ENCODE data around the gene CRADD. TPM values are rescaled to one million over a fixed set of nuclear protein-coding genes. Genes with fewer than 3 reads are reported as not detected.
"Not testable (repeated sequence)": the region's sequence is repeated elsewhere in the genome, so short reads cannot be mapped to it uniquely, and the experiment has no call there.

Gene CRADD
- total RNA-seq, 1 donor from 2014 or later: 17.1 TPM

GRCh38 chr12:93924367-93924766, 247.2 kb downstream of the CRADD start:
- Histone ChIP-seq H3K4me3 (no peak overlapping the region), H3K27ac (no peak overlapping the region), H3K36me3 (no peaks in the 10 kb centered on the region), H3K27me3 (no peaks in the 10 kb centered on the region), H3K4me1 (no peaks in the 10 kb centered on the region), H3K9me3 (no peaks in the 10 kb centered on the region)
- TF ChIP-seq CTCF (IDR thresholded peaks at IDR 0.05): no peak
- intact Hi-C loops (cut with DNase I): no loop called here
- DNase-seq: no peak
- ATAC-seq: no peak

- DNase-seq: no peak
- H3K4me3 ChIP-seq: no peak overlapping the region
- H3K36me3 ChIP-seq: no peaks in the 10 kb centered on the region
- no peaks in the 10 kb centered on the region for H3K9me3 ChIP-seq
- intact Hi-C loops (cut with DNase I): no loop called here
- no peak for ATAC-seq
- H3K4me1 ChIP-seq: no peaks in the 10 kb centered on the region
- no peaks in the 10 kb centered on the region for H3K27me3 ChIP-seq
- H3K27ac ChIP-seq: no peak overlapping the region
- no peak for TF ChIP-seq CTCF (IDR thresholded peaks at IDR 0.05)
Observed at GRCh38 chr12:93925585-93926205, 248.5 kb downstream of the CRADD start.

DNA sequence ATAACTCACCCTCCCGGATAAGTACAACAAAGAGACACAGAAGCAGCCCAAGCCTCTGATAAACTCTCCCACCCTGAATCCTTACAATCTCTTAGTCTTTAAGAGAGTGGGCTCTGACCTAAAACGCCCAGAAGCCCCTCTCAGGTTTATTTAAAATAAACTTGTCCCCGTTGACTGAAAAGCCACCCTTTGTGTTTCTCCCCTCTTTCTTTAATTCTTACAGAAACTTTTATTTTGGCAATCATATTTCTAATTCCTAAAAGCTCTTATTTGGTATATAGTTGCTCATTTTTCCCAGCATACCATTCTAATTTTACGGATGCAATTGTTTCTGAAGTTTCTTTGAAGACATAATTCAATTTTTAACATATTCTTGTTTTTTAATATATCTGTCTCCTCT, 249.1 kb downstream of the CRADD start:
- no peak for TF ChIP-seq CTCF (IDR thresholded peaks at IDR 0.05)
- H3K4me1 ChIP-seq: no peaks in the 10 kb centered on the region
- no peak for DNase-seq
- no peak overlapping the region for H3K4me3 ChIP-seq
- H3K27me3 ChIP-seq: no peaks in the 10 kb centered on the region
- H3K27ac ChIP-seq: no peak overlapping the region
- no peaks in the 10 kb centered on the region for H3K9me3 ChIP-seq
- no peak for ATAC-seq
- intact Hi-C loops (cut with DNase I): no loop called here
- H3K36me3 ChIP-seq: no peaks in the 10 kb centered on the region

GRCh38 chr12:93929081-93929480, 251.9 kb downstream of the CRADD start:
- H3K27ac ChIP-seq; DNase-seq; H3K27me3 ChIP-seq; ATAC-seq; H3K36me3 ChIP-seq; intact Hi-C loops (cut with DNase I); H3K9me3 ChIP-seq; H3K4me1 ChIP-seq; H3K4me3 ChIP-seq: not testable (repeated sequence)

DNA sequence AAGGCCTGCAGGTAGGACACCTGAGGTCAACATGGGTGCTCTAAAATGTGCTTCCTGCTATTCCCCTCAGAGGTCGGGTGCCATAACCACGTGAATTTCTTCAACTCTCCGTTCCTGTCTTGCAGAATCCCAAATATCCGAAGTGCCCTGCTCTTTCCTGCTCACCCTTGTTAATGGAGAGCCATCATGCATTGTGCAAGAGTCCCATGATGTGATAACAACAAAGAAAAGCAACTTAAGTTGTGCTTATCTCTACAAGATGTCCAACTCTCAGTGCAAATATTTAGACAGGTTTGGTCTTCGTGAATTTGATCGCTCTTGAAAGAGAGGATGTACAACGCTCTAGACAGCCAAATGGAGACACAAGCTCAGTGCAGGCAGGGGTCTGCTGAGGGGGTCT, 260.6 kb downstream of the CRADD start:
- H3K4me1 ChIP-seq: no peaks in the 10 kb centered on the region
- DNase-seq (no peak), ATAC-seq (no peak)
- no peak overlapping the region for H3K27ac ChIP-seq
- H3K4me3 ChIP-seq: no peak overlapping the region
- intact Hi-C loops (cut with DNase I): no loop called here
- H3K9me3 ChIP-seq: peaks cover 9% of the 10 kb centered on the region
- no peaks in the 10 kb centered on the region for H3K27me3 ChIP-seq
- TF ChIP-seq CTCF (IDR thresholded peaks at IDR 0.05): no peak
- H3K36me3 ChIP-seq: no peaks in the 10 kb centered on the region

- no peak for ATAC-seq
- H3K9me3 ChIP-seq: peaks cover 9% of the 10 kb centered on the region
- TF ChIP-seq CTCF (IDR thresholded peaks at IDR 0.05): no peak
- H3K27ac ChIP-seq: no peak overlapping the region
- no peaks in the 10 kb centered on the region for H3K27me3 ChIP-seq
- H3K4me3 ChIP-seq: no peak overlapping the region
- no peaks in the 10 kb centered on the region for H3K36me3 ChIP-seq
- intact Hi-C loops (cut with DNase I): no loop called here
- no peak for DNase-seq
- no peaks in the 10 kb centered on the region for H3K4me1 ChIP-seq
Observed at GRCh38 chr12:93938317-93938716, 261.1 kb downstream of the CRADD start.

All from upper lobe of right lung (tissue), 1 donor.